ENCODE data around the gene CBY2.
"Not testable (repeated sequence)": the region's sequence is repeated elsewhere in the genome, so short reads cannot be mapped to it uniquely, and the experiment has no call there.

The CBY2 gene

DNA sequence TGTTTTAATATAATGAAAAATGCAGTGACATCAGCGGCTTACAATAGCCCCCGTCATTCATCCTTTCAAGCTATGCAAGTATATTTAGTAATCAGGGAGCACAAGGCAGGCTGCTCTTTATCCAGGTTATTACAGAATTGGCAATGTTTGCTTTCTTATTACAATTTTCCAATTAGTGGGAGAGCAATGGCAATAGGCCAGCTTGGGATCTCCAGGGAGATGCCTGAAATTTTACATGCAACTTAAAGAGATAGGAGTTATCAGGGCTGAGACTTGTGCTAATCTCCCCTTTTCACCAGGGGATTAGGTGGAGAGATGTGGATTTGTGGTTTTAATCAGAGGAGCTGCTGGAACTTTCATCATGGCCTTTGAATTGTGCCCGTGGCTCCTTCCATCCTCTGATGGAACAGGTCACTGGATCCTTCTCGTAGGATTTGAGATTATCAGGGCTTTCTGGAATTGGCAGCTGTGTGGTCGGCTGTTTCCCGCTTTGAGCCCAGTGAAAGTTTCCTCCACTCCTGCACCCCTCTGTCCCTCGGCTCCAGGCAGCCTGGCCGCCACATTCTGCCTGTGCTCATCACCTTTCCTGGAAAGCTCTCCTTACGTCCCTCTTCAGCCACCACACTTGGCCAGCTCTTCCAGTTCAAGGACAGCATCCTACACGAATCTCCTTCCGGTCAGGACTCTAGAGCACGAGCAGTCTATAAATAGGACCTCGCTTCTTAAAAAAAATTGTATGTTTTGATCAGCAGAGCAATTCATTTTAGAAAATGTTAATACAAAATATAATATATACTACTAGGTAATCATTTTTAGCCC is 47.0 kb downstream of the CBY2 start:
- no peak for DNase-seq

DNA sequence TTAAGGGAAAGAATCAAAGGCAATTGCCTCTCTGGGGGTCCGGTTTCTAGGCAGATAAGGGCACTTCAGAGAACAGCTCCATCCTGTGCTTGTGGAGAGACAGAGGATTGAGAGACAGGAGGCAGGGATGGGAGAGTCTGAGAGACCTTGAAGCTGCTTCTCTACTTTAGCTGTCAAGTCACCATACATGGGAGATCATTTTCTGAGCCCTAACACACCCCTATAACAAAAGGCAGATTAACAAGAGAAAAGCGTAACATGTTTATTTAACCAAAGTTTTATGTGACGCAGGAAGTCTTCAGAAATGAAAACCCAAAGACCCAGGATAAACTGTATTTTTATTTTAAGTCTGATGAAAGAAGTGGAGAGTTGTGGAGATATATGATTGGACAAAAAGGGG is 48.4 kb downstream of the CBY2 start:
- DNase-seq: no peak

DNA sequence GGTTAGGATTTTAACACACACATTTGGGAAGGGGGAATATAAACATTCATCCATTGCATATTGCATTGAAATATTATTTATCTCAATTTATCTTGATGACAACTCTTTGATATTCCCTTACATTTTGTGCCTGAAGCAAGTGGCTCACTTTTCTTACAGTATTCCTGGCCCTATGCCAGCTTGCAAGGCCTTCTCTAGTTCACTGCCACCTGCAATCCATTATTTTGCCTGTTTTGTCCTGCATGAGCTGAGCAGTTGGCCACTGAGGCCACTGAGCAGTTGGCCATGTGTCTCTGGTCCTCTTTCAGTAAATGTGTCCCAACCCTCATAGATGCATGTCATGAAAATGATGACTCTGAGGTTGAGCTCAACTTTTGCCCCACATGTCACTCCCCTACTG is 49.8 kb downstream of the CBY2 start:
- DNase-seq: no peak

DNA sequence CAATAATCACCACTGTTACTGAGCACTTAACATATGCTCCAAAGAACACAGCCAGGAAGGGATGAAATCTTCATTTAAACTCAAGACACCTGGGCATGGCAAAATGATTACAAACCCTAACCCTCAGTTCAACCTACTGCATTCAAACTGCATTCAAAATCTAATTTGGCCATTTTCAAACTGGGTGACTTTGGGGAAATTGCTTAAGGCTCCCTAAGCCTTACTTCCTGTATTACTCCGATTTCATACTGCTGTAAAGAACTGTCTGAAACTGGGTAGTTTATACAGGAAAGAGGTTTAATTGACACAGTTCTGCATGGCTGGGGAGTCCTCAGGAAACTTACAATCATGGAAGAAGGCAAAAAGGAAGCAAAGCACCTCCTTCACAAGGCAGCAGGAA is 50.4 kb downstream of the CBY2 start:
- DNase-seq: peak; percentile 22 to 52 (median 27)

DNA sequence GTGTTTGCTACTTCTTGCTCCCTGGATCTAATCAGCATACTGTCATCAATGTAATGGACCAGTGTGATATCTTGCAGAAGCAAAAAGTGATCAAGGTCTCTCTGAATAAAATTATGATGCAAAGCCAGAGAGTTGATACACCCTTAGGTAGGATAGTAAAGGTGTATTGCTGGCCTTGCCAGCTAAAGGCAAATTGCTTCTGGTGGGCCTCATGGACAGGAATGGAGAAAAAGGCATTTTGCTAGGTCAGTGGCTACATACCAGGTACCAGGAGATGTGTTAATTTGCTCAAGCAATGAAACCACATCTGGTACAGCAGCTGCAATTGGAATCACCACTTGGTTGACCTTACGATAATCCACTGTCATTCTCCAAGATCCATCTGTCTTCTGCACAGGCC is 54.4 kb downstream of the CBY2 start:
- not testable (repeated sequence) for DNase-seq

DNA sequence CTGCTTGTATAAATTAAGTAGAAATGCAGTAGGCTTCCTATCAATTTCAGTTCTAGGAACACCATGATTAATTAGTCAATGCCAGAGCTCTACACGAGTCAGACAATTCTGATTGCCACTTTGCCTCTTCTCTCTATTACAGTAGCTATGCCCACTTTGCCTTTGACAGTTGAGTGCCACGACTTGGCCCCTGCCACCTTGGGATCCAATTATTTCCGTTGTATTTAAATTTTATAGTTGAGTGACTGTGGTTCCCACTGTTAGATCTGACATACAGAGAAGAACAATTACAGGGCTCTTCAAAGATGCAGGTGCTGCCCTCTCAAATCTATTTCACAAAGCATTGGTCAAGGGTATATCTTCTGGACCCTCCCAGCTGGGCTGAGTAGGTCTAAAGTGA is 55.5 kb downstream of the CBY2 start:
- not testable (repeated sequence) for DNase-seq

DNA sequence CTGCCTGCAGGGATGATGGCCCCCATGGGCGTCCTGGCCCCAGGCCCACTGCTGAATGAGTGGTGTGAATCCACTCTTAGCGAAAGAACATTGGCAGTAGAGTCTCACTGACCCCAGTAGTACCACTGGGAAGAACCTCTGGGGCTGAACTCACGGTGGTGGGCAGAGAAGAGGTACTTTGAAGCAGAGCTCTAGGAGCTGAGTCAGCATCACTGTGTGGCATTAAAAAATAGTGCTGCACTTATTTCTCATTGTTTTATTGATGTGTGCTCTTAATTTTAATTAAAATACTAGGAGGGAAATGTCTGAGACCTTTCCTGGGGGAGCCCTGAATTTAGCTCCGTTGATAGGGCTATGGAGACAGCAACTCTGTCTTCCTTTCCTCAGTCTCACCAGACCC is 61.3 kb downstream of the CBY2 start:
- DNase-seq: no peak
